Neural cell (in vitro differentiated cells): ENCODE measurements around the gene SBK3.

Source experiments
- EZH2 ChIP-seq: fragments of 200-600, 300-800 bp; shearing (Covaris generic), sonication (generic); IDR thresholded peaks from 2 replicates; pipeline ENCODE4 v1.6.1; 2014; ENCODE audit warnings: antibody characterized with exemption, low read length, borderline replicate concordance, mild to moderate bottlenecking; ENCODE audit not compliant: insufficient read depth, poor library complexity, severe bottlenecking
- TF ChIP-seq, protein P1 (sequence below): IDR thresholded peaks from 2 replicates; pipeline ENCODE4 v1.6.1; 2012; ENCODE audit warnings: borderline replicate concordance

GRCh38 chr19:55543567-55543966 is 1.8 kb downstream of the SBK3 start:
- no peak for TF ChIP-seq EZH2
- TF ChIP-seq, protein P1, sequence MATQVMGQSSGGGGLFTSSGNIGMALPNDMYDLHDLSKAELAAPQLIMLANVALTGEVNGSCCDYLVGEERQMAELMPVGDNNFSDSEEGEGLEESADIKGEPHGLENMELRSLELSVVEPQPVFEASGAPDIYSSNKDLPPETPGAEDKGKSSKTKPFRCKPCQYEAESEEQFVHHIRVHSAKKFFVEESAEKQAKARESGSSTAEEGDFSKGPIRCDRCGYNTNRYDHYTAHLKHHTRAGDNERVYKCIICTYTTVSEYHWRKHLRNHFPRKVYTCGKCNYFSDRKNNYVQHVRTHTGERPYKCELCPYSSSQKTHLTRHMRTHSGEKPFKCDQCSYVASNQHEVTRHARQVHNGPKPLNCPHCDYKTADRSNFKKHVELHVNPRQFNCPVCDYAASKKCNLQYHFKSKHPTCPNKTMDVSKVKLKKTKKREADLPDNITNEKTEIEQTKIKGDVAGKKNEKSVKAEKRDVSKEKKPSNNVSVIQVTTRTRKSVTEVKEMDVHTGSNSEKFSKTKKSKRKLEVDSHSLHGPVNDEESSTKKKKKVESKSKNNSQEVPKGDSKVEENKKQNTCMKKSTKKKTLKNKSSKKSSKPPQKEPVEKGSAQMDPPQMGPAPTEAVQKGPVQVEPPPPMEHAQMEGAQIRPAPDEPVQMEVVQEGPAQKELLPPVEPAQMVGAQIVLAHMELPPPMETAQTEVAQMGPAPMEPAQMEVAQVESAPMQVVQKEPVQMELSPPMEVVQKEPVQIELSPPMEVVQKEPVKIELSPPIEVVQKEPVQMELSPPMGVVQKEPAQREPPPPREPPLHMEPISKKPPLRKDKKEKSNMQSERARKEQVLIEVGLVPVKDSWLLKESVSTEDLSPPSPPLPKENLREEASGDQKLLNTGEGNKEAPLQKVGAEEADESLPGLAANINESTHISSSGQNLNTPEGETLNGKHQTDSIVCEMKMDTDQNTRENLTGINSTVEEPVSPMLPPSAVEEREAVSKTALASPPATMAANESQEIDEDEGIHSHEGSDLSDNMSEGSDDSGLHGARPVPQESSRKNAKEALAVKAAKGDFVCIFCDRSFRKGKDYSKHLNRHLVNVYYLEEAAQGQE = no peak
